GM12874 (cell line): ENCODE results near the gene KDM1B.

Experiments
- CTCF ChIP-seq: IDR thresholded peaks from 2 replicates; pipeline ENCODE4 v1.5.1; 2011; ENCODE audit warnings: low read depth, mild to moderate bottlenecking, control low read depth, low read length, moderate library complexity; ENCODE audit not compliant: insufficient read depth

Gene KDM1B

GRCh38 chr6:18183766-18184165 is 28.5 kb downstream of the KDM1B start:
- no peak for TF ChIP-seq CTCF

- TF ChIP-seq CTCF, result no peak
Observed at GRCh38 chr6:18185624-18186023, 30.4 kb downstream of the KDM1B start.

GRCh38 chr6:18186033-18186432 is 30.8 kb downstream of the KDM1B start:
- TF ChIP-seq CTCF, result no peak

- TF ChIP-seq CTCF, result no peak
Observed at GRCh38 chr6:18186540-18187250, 31.5 kb downstream of the KDM1B start.

- no peak for TF ChIP-seq CTCF
Observed at GRCh38 chr6:18187701-18188100, 32.5 kb downstream of the KDM1B start.

GRCh38 chr6:18189196-18189595 is 34.0 kb downstream of the KDM1B start:
- no peak for TF ChIP-seq CTCF

- TF ChIP-seq CTCF, result no peak
Observed at GRCh38 chr6:18192026-18192425, 36.8 kb downstream of the KDM1B start.
